ENCODE measurements around the gene WBP1. TPM values are rescaled to one million over a fixed set of nuclear protein-coding genes. Genes with fewer than 3 reads are reported as not detected.

WBP1 gene
- total RNA-seq, 1 donor: 27.6 TPM

DNA sequence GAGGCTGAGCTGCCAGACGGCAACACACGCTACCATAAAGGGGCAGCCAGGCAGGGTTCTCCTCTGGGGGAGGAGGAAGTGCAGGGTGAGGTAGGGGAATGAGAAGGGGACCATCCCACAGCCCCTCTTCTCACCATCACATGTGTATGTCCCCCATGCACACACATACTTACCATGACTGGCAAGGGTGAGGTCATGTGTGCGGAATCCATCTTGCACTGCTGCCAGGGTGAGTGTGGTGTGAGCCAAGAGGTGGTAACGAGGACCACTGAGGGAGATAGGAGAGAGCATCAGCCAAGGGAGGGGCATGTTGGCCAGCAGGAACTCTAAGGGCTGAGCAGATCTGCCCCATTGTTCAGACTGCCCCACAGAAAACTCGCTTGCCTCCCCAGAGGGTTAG, 29.6 kb upstream of the WBP1 start:
- TF ChIP-seq, protein P1, sequence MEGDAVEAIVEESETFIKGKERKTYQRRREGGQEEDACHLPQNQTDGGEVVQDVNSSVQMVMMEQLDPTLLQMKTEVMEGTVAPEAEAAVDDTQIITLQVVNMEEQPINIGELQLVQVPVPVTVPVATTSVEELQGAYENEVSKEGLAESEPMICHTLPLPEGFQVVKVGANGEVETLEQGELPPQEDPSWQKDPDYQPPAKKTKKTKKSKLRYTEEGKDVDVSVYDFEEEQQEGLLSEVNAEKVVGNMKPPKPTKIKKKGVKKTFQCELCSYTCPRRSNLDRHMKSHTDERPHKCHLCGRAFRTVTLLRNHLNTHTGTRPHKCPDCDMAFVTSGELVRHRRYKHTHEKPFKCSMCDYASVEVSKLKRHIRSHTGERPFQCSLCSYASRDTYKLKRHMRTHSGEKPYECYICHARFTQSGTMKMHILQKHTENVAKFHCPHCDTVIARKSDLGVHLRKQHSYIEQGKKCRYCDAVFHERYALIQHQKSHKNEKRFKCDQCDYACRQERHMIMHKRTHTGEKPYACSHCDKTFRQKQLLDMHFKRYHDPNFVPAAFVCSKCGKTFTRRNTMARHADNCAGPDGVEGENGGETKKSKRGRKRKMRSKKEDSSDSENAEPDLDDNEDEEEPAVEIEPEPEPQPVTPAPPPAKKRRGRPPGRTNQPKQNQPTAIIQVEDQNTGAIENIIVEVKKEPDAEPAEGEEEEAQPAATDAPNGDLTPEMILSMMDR (IDR thresholded peaks at IDR 0.05; ENCODE audit: insufficient read depth, low read length): no peak
- no peak for DNase-seq (ENCODE audit: low read depth)
- no peak overlapping the region for H3K4me3 ChIP-seq (ENCODE audit: low read depth, low read length)

DNA sequence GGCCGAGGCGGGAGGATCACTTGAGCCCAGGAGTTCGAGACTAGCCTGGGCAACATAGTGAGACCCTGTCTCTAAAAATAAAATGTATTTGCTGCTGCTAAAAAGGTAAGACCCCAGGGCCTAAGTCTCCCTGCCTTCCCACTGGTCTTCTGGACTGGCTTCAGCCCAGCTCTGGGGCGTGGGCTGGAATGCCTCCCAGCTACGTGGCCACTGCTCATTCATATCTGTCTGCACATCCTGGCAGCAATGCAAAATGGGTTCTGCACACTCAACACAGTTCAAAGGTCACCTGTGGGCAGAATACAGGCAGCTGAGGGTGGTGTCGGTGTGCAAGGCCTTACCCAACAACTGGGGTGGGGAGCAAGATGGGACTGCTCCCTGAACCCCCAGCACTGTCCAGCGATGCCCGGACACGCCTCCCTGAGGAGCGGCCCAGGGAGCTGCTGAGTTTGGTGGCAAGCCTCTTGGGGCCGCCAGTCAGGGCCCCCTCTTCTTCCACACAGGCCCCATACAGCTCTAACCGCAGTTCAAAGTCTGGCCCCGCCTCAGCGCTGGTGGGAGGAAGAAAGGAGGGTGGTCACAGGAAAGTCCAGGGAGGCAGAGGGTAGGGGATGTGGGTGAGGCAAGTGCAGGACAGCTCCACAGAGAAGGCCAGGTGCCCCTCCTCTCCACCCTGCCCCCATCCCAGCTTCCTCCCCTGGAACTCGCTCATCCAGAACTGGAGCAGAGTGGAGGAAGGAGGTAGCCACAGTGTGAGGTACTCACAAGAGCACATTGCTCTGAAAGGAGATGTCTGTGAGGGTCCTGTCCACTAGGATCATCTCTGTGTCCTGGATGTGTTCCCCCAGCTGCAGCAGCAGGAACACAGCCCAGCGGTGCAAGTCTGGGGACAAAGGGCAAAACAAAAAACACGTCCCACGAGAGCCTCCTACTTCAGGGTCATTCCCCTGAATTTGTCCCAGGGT, 28.5 kb upstream of the WBP1 start:
- TF ChIP-seq, protein P1 (IDR thresholded peaks at IDR 0.05; ENCODE audit: insufficient read depth, low read length): no peak
- H3K4me3 ChIP-seq (ENCODE audit: low read depth, low read length): no peak overlapping the region
- no peak for DNase-seq (ENCODE audit: low read depth)

DNA sequence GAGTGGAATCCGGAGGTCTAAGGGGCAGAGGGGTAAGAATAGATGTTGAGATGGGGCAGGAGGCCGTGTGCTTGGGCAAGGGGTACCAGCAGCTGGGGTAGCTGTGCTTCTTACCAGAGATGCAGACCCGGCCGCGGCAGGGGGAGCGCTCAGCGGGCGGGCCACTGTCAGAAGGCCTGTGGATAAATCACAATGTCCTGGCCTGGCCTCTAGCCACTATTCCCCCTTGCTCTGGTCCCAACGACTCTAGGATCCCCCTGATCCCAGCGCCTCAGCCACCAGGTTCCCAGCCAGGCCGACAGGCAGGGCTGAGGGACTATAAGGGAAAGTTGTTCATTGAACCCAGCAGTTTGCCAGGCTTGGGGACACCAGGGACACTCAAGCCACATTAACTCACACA, 27.7 kb upstream of the WBP1 start:
- TF ChIP-seq, protein P1 (IDR thresholded peaks at IDR 0.05; ENCODE audit: insufficient read depth, low read length): no peak

DNA sequence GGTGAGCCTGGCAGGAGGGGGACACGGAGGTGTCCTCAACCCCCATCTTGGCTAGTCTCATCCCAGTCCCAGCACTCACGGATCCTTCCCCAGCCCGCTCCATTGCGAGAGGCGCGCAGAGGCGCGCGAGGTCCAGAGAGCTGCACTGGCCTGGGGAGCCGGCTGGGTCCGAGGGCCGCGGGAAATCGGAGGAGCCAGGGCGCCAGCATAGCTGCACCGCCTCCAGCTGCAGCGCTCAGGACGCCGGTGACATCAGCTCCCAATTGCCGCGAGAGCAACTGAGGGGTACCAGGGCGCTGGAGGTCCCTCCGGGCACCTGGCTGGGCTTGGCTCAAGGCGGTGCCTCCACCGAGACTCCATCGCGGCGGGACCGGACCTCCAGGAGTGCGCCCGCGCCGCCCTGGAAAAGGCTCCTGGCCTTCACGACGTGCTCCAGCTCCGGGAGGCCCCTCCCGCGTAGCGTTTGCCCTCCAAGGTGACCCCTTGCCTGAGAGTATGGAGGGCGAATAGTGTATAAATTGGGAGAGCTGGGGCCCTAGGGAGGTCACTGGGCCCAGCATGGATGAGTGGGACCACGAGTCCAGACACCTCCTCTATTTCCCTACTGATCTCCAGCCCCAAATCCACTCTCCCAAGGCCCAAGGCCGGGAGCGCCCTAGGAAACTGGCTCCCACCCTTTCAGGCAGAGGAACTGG, 22.0 kb upstream of the WBP1 start:
- TF ChIP-seq, protein P1 (IDR thresholded peaks at IDR 0.05; ENCODE audit: insufficient read depth, low read length): no peak
- no peak overlapping the region for H3K4me3 ChIP-seq (ENCODE audit: low read depth, low read length)
- no peak for DNase-seq (ENCODE audit: low read depth)

More for the DNA sequence above, 27.7 kb upstream of the WBP1 start:
- H3K4me3 ChIP-seq (ENCODE audit: low read depth, low read length): no peak overlapping the region
- DNase-seq (ENCODE audit: low read depth): no peak

DNA sequence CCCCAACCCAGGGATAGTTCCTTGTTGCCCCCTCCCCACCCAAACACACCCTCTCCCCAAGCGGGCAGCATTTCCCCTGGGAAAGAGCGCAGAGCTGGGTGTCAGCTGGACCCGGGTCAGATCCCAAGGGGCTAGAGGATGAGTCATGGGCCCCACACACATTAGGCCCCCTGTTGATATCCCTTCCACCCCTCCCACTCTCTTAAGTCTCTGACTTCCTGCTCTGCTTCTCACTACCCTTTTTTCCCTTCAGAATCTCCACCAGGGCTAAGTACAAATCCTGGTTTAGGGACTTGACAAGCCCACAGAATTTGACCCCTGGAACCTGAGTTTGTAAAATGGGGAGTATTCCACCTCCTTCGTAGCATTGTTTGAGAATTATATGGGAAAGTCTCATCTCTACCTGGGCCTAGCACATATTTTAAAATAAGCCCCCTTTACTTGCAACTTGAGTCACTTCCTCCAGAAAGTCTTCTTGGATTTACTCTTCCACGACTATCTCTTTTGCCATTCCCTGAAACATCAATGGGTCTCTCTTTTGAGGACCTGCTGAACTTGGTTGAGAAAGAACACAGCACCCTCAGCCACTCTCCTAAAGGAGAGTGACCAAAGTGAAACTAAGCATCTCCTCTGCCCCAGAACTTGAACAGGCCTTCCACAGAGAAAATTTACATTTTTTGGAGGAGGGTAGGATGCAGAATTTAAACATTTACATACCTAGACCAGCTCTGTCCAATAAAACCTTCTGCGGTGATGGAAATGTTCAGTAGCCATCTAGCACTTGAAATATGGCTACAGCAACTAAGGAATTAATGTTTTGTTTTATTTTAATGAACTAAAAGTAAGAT, 21.2 kb upstream of the WBP1 start:
- H3K4me3 ChIP-seq (ENCODE audit: low read depth, low read length): no peak overlapping the region
- DNase-seq (ENCODE audit: low read depth): no peak
- TF ChIP-seq, protein P1 (IDR thresholded peaks at IDR 0.05; ENCODE audit: insufficient read depth, low read length): no peak

DNA sequence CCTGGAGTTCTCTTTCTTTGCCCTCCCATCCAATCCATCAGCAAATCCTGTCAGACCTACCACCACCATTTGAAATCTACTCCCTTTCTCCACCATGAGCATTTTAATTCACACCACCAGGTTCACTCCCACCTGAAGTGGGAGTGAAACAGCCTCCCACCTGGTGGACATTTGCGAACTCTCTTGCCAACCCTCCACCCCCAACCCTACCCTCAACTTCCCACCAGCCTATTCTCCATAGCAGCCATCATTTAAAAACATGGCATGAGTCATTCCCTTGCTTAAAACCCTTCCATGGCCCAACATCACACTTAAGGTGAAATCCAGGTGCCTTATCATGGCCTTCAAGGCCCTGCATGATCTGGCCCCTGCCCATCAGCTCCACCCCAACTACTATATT, 20.0 kb upstream of the WBP1 start:
- H3K4me3 ChIP-seq (ENCODE audit: low read depth, low read length): no peak overlapping the region
- TF ChIP-seq, protein P1 (IDR thresholded peaks at IDR 0.05; ENCODE audit: insufficient read depth, low read length): no peak
- no peak for DNase-seq (ENCODE audit: low read depth)
